HepG2 (cell line): ENCODE data around the gene PAXX. TPM values are rescaled to one million over a fixed set of nuclear protein-coding genes. Genes with fewer than 3 reads are reported as not detected.

Experiments used
- AKNA ChIP-seq: sonication (generic); formaldehyde crosslinking; IDR thresholded peaks from 2 replicates; pipeline ENCODE4 v1.4.0; 2020; ENCODE audit warnings: missing genetic modification reagents, borderline replicate concordance
- BORCS8-MEF2B ChIP-seq: sonication (generic); formaldehyde crosslinking; IDR thresholded peaks from 2 replicates; pipeline ENCODE4 v1.8.0; 2022; ENCODE audit warnings: mild to moderate bottlenecking, missing genetic modification reagents
- DZIP1 ChIP-seq: sonication (generic); formaldehyde crosslinking; IDR thresholded peaks from 2 replicates; pipeline ENCODE4 v1.5.0; 2020; ENCODE audit warnings: mild to moderate bottlenecking, missing genetic modification reagents
- ELF3 ChIP-seq: IDR thresholded peaks from 2 replicates; pipeline ENCODE4 v1.6.1; 2016; ENCODE audit warnings: missing genetic modification reagents, missing compliant biosample characterization
- HINFP ChIP-seq: sonication (generic); formaldehyde crosslinking; IDR thresholded peaks from 2 replicates; pipeline ENCODE4 v1.4.0; 2020; ENCODE audit warnings: low read depth, mild to moderate bottlenecking, missing genetic modification reagents
- MYC ChIP-seq: sonication (generic); formaldehyde crosslinking; IDR thresholded peaks from 2 replicates; pipeline ENCODE4 v1.9.0; 2021; ENCODE audit warnings: missing genetic modification reagents, borderline replicate concordance
- PHF20 ChIP-seq: sonication (generic); formaldehyde crosslinking; IDR thresholded peaks from 2 replicates; pipeline ENCODE4 v1.5.0; 2020; ENCODE audit warnings: mild to moderate bottlenecking, missing genetic modification reagents
- PHF8 ChIP-seq: sonication (generic); formaldehyde crosslinking; IDR thresholded peaks from 2 replicates; pipeline ENCODE4 v1.5.0; 2020; ENCODE audit warnings: missing genetic modification reagents
- SMAD9 ChIP-seq: sonication (generic); formaldehyde crosslinking; IDR thresholded peaks from 2 replicates; pipeline ENCODE4 v1.5.1; 2020; ENCODE audit warnings: mild to moderate bottlenecking, missing genetic modification reagents
- SRSF9 ChIP-seq: fragments of 200-400 bp; formaldehyde crosslinking; IDR thresholded peaks from 2 replicates; pipeline ENCODE4 v1.6.1; 2018; ENCODE audit warnings: borderline replicate concordance, mild to moderate bottlenecking, low read depth, low read length; ENCODE audit not compliant: insufficient read depth, poor library complexity, severe bottlenecking
- TCF7L2 ChIP-seq: IDR thresholded peaks from 2 replicates; pipeline ENCODE4 v1.6.1; 2011; ENCODE audit warnings: mild to moderate bottlenecking, low read depth, low read length, moderate library complexity
- ZEB1 ChIP-seq: IDR thresholded peaks from 2 replicates; pipeline ENCODE4 v1.6.1; 2012; ENCODE audit warnings: mild to moderate bottlenecking, low read depth, inconsistent platforms; ENCODE audit not compliant: insufficient replicate concordance
- ZNF235 ChIP-seq: sonication (generic); formaldehyde crosslinking; IDR thresholded peaks from 2 replicates; pipeline ENCODE4 v1.8.1; 2023; ENCODE audit warnings: mild to moderate bottlenecking, missing genetic modification reagents, borderline replicate concordance
- ZNF44 ChIP-seq: sonication (generic); formaldehyde crosslinking; IDR thresholded peaks from 2 replicates; pipeline ENCODE4 v1.5.1; 2020; ENCODE audit warnings: mild to moderate bottlenecking, missing genetic modification reagents
- ZNF678 ChIP-seq: sonication (generic); formaldehyde crosslinking; IDR thresholded peaks from 2 replicates; pipeline ENCODE4 v1.4.0; 2020; ENCODE audit warnings: mild to moderate bottlenecking, missing genetic modification reagents
- ZNF761 ChIP-seq: sonication (generic); formaldehyde crosslinking; conservative IDR thresholded peaks from 2 replicates; pipeline ENCODE4 v1.4.0; 2020; ENCODE audit warnings: mild to moderate bottlenecking, missing genetic modification reagents
- ZNF790 ChIP-seq: sonication (generic); formaldehyde crosslinking; IDR thresholded peaks from 2 replicates; pipeline ENCODE4 v1.8.0; 2022; ENCODE audit warnings: missing genetic modification reagents, mild to moderate bottlenecking, borderline replicate concordance
- polyA plus RNA-seq, 8 experiments: library from polyadenylated mRNA; depleted of rRNA in 3 of 8; stranded (reverse) in 7 of 8; unstranded in 1 of 8; fragments of >200 nt; fragmentation: Illumina TruSeq in 4 of 8; extraction: Trizol in 4 of 8; gene quantifications; 2 replicates each; pipeline versions ENCODE4 v1.2.1 to v1.2.3, GENCODE V29; 2011 to 2016; ENCODE audit warnings: low read depth in 4 of 8, missing spikeins in 1 of 8, mixed read lengths in 1 of 8; ENCODE audit not compliant: insufficient read depth in 1 of 8
- total RNA-seq, 5 experiments: library from RNA; depleted of rRNA; stranded (reverse); fragments of >200 nt; fragmentation: Illumina TruSeq; extraction: Trizol; gene quantifications; 2 replicates each; pipeline ENCODE4 v1.2.3, GENCODE V29; 2016; ENCODE audit warnings: low read depth in 1 of 5

The PAXX gene
- total and polyA plus RNA-seq, 2 of the 13 experiments (the other 11 are each of a cell fraction or from before 2014, with no cell fraction given), result 14.0 to 31.9 TPM

- TF ChIP-seq ZNF678 (CRISPR knock-in tag), result 0 out of 2 replicates have a peak, but pooled peaks have one; percentile 24
- no peak for TF ChIP-seq SRSF9
- TF ChIP-seq BORCS8-MEF2B (CRISPR knock-in tag), result no peak
- peak; percentile 47; the same call in 1 of the 2 replicates for TF ChIP-seq PHF8 (CRISPR knock-in tag)
- TF ChIP-seq ZNF761 (CRISPR knock-in tag), result no peak
- TF ChIP-seq DZIP1 (CRISPR knock-in tag), result 0 out of 2 replicates have a peak, but pooled peaks have one; percentile 20
- TF ChIP-seq AKNA (CRISPR knock-in tag), result no peak
- no peak for TF ChIP-seq ZNF235 (CRISPR knock-in tag)
- no peak for TF ChIP-seq ZEB1
- TF ChIP-seq TCF7L2, result no peak
- 0 out of 2 replicates have a peak, but pooled peaks have one; percentile 10 for TF ChIP-seq SMAD9 (CRISPR knock-in tag)
- 0 out of 2 replicates have a peak, but pooled peaks have one; percentile 23 for TF ChIP-seq ZNF44 (CRISPR knock-in tag)
- TF ChIP-seq PHF20, result no peak
- TF ChIP-seq ELF3 (CRISPR knock-in tag), result no peak
- 0 out of 2 replicates have a peak, but pooled peaks have one; percentile 24 for TF ChIP-seq MYC (CRISPR knock-in tag)
- no peak for TF ChIP-seq HINFP (CRISPR knock-in tag)
- TF ChIP-seq ZNF790 (CRISPR knock-in tag), result 0 out of 2 replicates have a peak, but pooled peaks have one; percentile 25
Observed at GRCh38 chr9:136943291-136944211, 48.7 kb upstream of the PAXX start (continued).
